ENCODE results near the gene ADAMTSL1. TPM values are rescaled to one million over a fixed set of nuclear protein-coding genes. Genes with fewer than 3 reads are reported as not detected.

ADAMTSL1 gene
- total and polyA plus RNA-seq, 2 donors (not counting 3 experiments of a cell fraction or from before 2014, with no cell fraction given): 15.0 to 18.4 TPM

- Histone ChIP-seq H3K27ac (ENCODE audit: insufficient read depth, low read depth, low read length) (no peak overlapping the region), H3K9ac (replicated peaks; ENCODE audit: extremely low read depth, insufficient read depth, low read length) (no peak overlapping the region), H3K9me3 (replicated peaks; ENCODE audit: control insufficient read depth, insufficient read depth, low read length) (no peaks in the 10 kb centered on the region), H4K20me1 (replicated peaks; ENCODE audit: control insufficient read depth, extremely low read depth, insufficient read depth, low read length) (no peaks in the 10 kb centered on the region), H3K4me2 (ENCODE audit: insufficient read depth, low read length) (no peak overlapping the region), H2AFZ (ENCODE audit: low read depth, low read length) (no peak overlapping the region), H3K4me1 (ENCODE audit: control insufficient read depth, extremely low read depth, insufficient read depth, low read length) (no peaks in the 10 kb centered on the region), H3K4me3 (replicated peaks in 1 of 3; ENCODE audit: insufficient read depth in 1 of 3, low read depth in 1 of 3, low read length in 3 of 3) (no peak overlapping the region), H3K36me3 (ENCODE audit: control insufficient read depth in 2 of 2, extremely low read depth in 1 of 2, insufficient read depth in 2 of 2, low read length in 2 of 2) (no peaks in the 10 kb centered on the region), H3K9me1 (replicated peaks; ENCODE audit: control insufficient read depth, extremely low read depth, insufficient read depth, low read length) (no peaks in the 10 kb centered on the region), H3K79me2 (ENCODE audit: control insufficient read depth, insufficient read depth, low read length) (no peaks in the 10 kb centered on the region), H3K27me3 (ENCODE audit: control insufficient read depth in 2 of 2, insufficient read depth in 2 of 2, low read length in 2 of 2) (peaks cover 2 to 6% of the 10 kb centered on the region in 2 experiments)
- POLR2A ChIA-PET: no interaction called here
- DNase-seq (ENCODE audit: low read depth, low spot score) (no peak), FAIRE-seq (no peak)
- intact Hi-C loops (cut with micrococcal nuclease) (no loop called here), dilution Hi-C loops (cut with MboI; ENCODE audit: extremely low pct_ligation_motif_present, low sequenced_read_pairs) (no loop called here)
- no peak for TF ChIP-seq POLR2A (IDR thresholded peaks at IDR 0.05; ENCODE audit: low read depth, low read length)
- no peak for TF ChIP-seq MYC (IDR thresholded peaks at IDR 0.05; ENCODE audit: low read depth, low read length)
- no peak for TF ChIP-seq EZH2 (IDR thresholded peaks at IDR 0.05; ENCODE audit: borderline replicate concordance, low read depth, low read length, severe bottlenecking)
- no peak for TF ChIP-seq JUN (IDR thresholded peaks at IDR 0.05; ENCODE audit: borderline replicate concordance, insufficient read depth, insufficient read length, low read depth)
- no peak for TF ChIP-seq POLR2AphosphoS5 (IDR thresholded peaks at IDR 0.05; ENCODE audit: insufficient read depth, low read depth, low read length)
- TF ChIP-seq GATA2 (IDR thresholded peaks at IDR 0.05; ENCODE audit: insufficient read depth, insufficient read length, low read depth, low read length): no peak
- no peak for TF ChIP-seq CTCF (IDR thresholded peaks at IDR 0.05; ENCODE audit: extremely low read depth in 1 of 2, insufficient read depth in 1 of 2, low read depth in 1 of 2, low read length in 2 of 2)
- TF ChIP-seq FOS (IDR thresholded peaks at IDR 0.05; ENCODE audit: borderline replicate concordance, insufficient read depth, low read length): no peak
- TF ChIP-seq MAX (IDR thresholded peaks at IDR 0.05; ENCODE audit: insufficient read depth, insufficient read length): no peak
- CTCF ChIA-PET: interaction anchor here (1.2 kb wide), 1 partner anchor 10 kb away, joined by 3 read pairs; no protein-coding TSS in a partner anchor
- BruUV-seq (replicated peaks): no TSS peak
These were observed 462.3 kb downstream of the ADAMTSL1 start for GRCh38 chr9:18936094-18936871.
